Measurements from ENCODE around the gene STK32B.

The STK32B gene

GRCh38 chr4:5371415-5372190 is 320.3 kb downstream of the STK32B start:
- no peak for DNase-seq

GRCh38 chr4:5372198-5372597 is 320.9 kb downstream of the STK32B start:
- no peak for DNase-seq

- no peak for DNase-seq
Observed at GRCh38 chr4:5373327-5373726, 322.0 kb downstream of the STK32B start.

GRCh38 chr4:5374592-5374991 is 323.3 kb downstream of the STK32B start:
- no peak for DNase-seq

DNA sequence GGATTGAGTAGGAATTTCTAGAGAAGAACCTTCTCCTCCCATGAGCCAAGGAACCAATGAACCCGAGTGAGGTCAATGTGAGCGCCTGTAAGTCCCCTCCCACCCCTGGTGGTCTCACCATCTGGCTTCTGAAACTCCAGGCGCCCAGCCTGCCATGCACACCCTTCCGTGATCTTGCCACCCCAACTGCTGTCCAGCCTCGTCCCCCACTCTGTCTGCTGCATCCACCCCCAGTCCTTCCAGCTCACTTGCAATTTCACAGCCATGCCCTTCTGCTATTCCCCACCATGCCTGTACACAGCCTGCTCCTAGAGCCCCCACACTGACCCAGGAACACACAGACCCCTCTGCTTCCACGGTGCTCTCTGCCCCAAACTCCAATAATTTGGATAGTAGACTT is 323.7 kb downstream of the STK32B start:
- no peak for DNase-seq

- DNase-seq: no peak
Observed at GRCh38 chr4:5376015-5376414, 324.7 kb downstream of the STK32B start.

DNA sequence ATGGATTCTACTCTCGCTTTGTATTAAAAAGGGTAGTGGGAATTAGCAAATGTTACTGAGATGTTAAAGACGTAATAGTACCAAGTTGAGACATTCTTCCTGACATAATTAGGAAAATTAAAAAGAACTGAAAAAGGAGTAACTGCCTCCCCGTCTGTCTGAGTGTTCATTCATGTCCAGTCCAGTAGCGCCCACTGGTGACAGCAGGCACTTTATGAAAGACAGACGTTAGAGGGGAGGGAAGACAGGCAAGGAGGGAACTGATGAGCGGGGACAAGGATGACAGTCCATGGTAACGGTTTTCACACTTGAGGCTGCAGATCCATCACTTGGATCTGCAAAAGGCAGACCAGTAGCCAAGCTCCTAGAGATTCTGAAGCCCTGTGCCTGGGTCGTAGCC is 326.7 kb downstream of the STK32B start:
- no peak for DNase-seq

DNA sequence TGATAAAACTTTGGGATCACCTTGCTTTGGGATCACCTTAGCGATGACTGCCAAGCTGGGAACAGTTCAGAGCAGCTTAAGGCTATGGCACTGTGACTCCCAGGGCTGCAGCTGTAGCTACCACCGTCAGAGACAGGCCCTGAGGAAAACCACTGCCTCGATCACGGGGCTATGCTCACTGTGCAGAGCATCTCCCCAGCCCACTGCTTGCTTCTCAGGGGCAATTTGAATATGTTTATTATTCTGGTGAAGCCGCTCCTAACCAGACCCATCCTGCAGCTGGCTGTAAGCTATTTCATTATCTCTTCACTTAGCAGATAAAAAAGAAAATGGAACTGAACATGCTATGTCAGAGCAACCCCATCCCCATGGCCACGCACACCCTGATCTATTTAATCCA is 328.6 kb downstream of the STK32B start:
- no peak for DNase-seq

DNA sequence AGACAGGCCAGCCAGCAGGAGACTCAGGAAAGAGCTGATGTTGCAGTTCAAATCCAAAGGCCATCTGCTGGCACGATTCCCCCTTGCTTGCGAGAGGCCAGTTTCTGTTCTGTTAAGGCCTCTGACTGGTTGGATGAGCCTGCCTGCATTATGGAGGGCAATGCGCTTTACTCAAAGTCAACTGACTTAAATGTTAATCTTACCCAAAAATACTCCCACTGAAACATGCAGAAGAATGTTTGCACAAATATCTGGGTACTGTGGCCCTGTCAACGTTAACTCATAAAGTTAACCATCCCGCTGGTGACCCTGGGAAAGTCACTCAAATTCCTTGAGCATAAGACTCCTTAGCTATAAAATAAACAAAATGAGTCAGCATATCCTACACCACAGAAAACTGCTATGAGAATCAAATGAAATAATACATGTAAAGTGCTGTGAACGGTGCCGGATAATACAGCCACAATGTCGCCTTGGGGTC is 330.7 kb downstream of the STK32B start:
- DNase-seq: no peak

GRCh38 chr4:5383191-5383980 is 332.1 kb downstream of the STK32B start:
- no peak for DNase-seq

DNA sequence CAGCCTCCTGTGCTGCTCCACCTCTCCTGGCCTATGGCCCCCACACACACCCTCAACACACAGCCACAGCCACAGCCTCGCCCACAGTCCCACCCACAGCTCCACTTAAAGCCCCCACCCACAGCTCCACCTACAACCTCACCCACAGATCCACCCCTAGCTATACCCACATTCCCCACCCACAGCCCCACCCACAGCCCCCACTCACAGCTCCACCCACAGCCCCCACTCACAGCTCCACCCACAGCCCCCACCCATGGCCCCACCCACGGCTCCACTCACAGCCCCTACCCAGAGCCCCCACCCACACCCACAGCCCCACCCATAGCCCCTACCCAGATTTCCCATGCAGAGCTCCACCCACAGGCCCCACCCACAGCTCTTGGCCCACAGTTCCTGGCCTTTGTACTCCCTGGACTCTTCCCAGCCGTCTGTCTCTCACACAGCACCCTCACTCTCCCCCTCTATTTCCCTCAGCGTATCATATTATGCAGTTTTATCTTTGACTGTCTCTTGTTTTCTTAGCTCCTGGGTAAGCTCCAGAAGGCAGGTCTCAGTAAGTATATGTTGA is 334.5 kb downstream of the STK32B start:
- DNase-seq: no peak

- no peak for DNase-seq
Observed at GRCh38 chr4:5386921-5387320, 335.6 kb downstream of the STK32B start.

DNA sequence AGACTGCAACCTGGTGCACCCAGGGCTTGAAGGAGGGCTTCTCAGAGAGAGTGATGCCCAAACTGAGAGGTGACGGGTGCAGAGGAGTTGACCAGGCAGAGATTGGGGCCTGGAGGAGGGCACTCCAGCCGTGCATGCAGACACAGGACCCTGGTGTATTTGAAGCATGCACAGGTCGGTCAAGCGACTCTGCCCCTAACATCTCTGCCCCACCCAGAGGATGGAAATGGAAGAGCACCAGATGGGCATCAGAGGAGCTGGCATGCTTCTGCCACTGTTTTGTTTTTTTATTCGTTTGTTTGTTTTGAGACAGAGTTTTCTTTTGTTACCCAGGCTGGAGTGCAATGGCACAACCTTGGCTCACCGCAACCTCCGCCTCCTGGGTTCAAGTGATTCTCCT is 336.2 kb downstream of the STK32B start:
- no peak for DNase-seq

DNA sequence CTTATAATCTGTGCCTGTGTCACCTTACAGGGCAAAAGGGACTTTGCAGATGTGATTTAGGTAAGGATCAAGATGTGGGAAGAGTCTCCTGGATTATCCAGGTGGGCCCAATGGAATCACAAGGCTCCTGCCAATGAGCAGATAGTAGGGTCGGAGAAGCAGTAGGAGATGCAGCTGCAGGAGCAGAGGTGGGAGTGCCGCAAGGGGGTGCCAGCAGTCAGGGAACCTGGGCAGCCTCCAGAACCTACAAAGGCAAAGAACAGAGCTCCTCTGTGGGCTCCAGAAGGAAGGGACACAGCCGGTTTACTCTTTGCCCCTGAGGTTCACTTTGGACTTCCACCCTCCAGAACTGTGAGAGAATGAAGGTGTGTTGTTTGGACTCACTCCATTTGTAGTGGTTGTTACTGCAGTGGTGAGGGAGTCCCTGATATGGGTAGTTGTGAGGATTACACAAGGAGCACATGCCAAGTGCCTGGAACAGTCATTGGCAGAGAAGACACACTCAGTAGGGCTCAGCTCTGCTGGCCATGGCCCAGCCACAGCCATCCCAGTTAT is 338.6 kb downstream of the STK32B start:
- DNase-seq: no peak

GRCh38 chr4:5391492-5391891 is 340.2 kb downstream of the STK32B start:
- DNase-seq: no peak

- no peak for DNase-seq
Observed at GRCh38 chr4:5393911-5394513, 342.7 kb downstream of the STK32B start.

- no peak for DNase-seq
Observed at GRCh38 chr4:5395781-5396180, 344.5 kb downstream of the STK32B start.

DNA sequence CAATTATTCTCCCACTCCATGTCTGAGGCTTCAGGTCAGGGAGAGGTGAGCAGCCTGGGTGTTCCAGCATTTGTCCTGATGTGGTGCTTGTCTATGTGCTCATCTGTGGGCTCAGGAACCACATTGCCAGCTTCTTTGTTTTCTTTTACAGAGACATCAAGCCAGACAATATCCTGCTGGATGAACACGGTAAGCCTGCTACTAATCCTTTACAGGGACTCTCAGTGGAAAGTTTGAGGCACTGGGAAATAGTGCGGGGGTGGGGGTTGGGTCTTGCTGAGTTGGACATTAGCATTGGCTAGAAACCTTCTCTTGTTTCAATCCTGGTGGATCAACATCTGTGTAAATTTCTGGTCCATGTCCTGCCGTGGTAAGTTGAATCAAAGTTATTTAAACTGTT is 346.8 kb downstream of the STK32B start:
- no peak for DNase-seq

DNA sequence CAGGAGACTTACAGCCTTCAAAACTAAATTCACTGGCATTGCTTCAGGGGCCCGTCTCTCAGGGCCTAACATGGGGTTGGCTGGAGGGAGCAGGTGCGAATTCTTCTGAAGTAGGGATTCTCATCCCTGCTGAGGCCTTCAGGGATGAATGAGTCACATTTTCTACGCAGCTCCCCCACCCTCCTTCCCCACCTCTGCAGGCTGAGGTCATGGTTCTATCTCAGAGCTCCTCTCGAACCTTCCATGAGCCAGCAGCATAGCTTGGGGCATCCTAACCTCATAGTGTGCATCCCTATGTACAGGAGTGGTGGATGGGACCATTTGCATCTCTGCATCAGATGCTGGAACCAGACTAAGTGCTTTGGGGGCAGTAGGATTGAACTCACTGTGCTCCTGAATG is 347.8 kb downstream of the STK32B start:
- no peak for DNase-seq

DNA sequence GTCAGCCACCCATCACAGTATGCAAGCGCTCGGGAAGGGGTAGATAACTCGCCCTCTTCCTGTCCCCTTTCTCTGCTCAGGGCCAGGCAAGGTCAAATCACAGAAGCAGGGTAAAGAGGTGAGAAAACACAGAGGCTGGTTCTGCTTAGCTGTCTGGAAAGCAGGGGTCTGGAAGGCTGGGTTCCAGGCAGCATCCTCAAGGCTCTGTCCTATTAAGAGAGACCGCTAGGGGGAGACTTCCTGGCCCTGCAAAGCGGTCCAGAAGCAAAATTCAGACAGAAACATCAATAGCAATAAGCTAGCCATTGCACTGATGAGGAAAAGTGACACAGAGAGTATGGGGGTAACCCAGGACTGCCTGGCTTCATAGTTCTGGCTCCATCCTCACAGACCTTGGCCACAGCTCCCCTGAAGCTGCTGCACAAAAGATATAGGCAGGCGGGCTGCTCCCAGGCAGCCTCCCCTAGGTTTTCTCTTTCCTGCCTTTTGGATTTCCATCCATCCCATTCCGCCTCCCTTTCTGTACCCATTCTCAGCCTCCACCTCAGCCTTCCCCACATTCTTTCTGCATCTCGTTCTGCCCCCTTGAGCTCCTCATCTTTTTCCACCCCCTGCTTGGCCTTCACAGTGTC is 348.6 kb downstream of the STK32B start:
- DNase-seq: no peak

GRCh38 chr4:5403746-5404497 is 352.6 kb downstream of the STK32B start:
- no peak for DNase-seq

DNA sequence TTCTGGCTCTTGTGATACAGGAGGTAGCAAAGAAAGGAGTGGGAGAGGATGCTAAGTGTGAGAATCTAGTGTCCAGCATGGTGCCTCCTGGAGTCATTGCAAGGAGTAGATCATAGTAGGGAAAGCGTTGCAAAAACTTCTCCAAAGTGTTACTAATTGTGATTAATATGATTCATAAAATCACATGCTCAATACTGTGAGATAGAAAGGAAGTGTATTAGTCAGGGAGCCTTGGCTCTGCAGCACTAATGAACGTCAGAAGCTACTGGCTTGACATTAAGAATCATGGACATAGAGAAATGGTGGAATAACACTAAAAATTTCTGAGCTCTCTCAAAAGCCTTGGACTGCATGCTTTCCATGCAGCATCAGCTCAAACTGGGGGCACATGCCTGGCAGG is 358.0 kb downstream of the STK32B start:
- no peak for DNase-seq

Measured in DMS79 treated with DMSO at 0.1 percent for 48 hours (cell line).